Measurements from ENCODE around the gene INSR.

DNA sequence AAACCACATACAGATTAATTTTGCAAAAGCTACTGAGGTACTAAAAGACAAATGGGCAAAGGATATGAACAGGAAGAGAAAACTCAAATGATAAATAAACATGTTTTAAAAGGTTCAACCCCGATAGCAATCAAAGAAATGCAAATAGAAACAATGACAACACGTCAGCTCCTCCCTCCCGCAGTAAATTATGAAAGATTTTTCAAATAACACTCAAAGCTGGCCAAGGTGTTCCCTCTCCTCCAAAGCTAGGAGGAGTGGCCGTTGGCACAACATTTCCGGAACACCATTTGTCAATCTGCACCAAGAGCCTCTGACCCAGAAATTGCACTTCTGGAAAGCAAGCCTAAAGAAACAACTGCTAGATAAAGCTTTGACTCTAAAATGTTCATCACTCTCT lies 28.3 kb downstream of the INSR start:
- TF ChIP-seq, protein P1, sequence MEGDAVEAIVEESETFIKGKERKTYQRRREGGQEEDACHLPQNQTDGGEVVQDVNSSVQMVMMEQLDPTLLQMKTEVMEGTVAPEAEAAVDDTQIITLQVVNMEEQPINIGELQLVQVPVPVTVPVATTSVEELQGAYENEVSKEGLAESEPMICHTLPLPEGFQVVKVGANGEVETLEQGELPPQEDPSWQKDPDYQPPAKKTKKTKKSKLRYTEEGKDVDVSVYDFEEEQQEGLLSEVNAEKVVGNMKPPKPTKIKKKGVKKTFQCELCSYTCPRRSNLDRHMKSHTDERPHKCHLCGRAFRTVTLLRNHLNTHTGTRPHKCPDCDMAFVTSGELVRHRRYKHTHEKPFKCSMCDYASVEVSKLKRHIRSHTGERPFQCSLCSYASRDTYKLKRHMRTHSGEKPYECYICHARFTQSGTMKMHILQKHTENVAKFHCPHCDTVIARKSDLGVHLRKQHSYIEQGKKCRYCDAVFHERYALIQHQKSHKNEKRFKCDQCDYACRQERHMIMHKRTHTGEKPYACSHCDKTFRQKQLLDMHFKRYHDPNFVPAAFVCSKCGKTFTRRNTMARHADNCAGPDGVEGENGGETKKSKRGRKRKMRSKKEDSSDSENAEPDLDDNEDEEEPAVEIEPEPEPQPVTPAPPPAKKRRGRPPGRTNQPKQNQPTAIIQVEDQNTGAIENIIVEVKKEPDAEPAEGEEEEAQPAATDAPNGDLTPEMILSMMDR (IDR thresholded peaks at IDR 0.05): no peak
- TF ChIP-seq POLR2A (IDR thresholded peaks at IDR 0.05): no peak
